Fibroblast of the aortic adventitia (primary cell): ENCODE results near the gene ARHGAP15. TPM values are rescaled to one million over a fixed set of nuclear protein-coding genes. Genes with fewer than 3 reads are reported as not detected.

Experiments
- DNase-seq: peaks from one replicate; pipeline ENCODE4 v3.0.0-alpha.2; 2010; ENCODE audit warnings: low read depth
- H3K4me3 ChIP-seq: 2 replicates; pipeline ENCODE4 v1.5.1; 2011; ENCODE audit warnings: low read depth, mild to moderate bottlenecking, control low read depth, low read length, moderate library complexity
- total RNA-seq: library from RNA; depleted of rRNA; stranded (reverse); fragments of >200 nt; gene quantifications from 2 replicates; pipeline ENCODE4 v1.2.3, GENCODE V29; 2012; ENCODE audit warnings: low replicate concordance
- TF ChIP-seq, protein P1 (sequence below): IDR thresholded peaks from 2 replicates; pipeline ENCODE4 v1.5.1; 2011; ENCODE audit warnings: mild to moderate bottlenecking, low read length, control low read depth, inconsistent platforms; ENCODE audit not compliant: insufficient read depth

Gene ARHGAP15
- total RNA-seq, 1 donor = not detected

DNA sequence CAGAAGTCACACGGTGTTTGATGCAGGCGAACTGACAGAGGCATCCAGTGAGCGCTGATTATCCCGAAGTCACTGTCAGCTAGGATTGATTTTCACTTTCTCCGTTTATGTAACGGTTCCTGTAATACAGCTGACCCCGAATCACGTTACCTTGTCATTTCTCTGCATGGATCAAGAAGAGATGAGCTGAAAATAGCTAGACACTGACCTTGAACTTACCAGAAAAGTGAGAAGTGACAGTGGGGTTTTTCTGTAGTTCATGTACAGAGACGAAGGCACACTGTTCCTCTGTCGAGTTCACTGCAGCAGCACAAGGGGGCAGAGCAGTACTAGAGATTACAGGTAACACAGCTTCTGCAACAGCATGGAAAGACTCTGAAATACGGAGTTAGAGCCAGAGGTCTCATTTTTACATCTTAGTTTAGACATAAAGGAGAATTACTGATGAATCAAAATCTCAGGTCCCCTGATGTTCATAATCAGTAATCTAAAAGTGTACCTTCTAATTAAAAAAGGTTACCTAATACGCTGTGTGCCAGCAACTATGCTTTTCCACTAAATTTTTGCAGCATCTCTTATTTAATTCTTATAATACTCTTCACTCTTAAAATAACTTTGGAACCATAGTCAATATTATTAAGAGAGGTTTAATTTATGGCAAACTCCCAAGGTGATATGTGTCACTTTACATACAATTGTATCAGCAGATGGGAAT lies 33.1 kb downstream of the ARHGAP15 start:
- H3K4me3 ChIP-seq = no peak overlapping the region
- peak; percentile 47 for DNase-seq
- TF ChIP-seq, protein P1, sequence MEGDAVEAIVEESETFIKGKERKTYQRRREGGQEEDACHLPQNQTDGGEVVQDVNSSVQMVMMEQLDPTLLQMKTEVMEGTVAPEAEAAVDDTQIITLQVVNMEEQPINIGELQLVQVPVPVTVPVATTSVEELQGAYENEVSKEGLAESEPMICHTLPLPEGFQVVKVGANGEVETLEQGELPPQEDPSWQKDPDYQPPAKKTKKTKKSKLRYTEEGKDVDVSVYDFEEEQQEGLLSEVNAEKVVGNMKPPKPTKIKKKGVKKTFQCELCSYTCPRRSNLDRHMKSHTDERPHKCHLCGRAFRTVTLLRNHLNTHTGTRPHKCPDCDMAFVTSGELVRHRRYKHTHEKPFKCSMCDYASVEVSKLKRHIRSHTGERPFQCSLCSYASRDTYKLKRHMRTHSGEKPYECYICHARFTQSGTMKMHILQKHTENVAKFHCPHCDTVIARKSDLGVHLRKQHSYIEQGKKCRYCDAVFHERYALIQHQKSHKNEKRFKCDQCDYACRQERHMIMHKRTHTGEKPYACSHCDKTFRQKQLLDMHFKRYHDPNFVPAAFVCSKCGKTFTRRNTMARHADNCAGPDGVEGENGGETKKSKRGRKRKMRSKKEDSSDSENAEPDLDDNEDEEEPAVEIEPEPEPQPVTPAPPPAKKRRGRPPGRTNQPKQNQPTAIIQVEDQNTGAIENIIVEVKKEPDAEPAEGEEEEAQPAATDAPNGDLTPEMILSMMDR = peak; percentile 54

DNA sequence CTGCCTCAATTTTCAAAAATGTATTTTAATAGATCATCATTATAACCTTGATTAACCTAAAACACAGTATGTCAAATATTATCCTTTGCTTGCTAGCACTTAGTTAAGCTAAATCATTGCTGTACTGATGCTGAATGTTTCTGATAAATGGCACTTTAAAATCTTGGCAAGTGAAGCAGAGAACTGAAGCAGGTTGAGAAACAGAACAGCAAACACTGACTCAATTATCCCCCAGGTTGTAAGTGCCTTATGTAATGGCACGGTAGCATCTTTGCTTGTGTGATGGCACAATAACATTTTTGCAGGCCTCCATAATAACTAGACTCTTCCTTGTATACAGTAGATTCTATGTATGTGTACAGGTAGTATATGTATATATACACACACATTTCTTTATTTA lies 33.8 kb downstream of the ARHGAP15 start:
- DNase-seq = no peak
- TF ChIP-seq, protein P1 = no peak
- H3K4me3 ChIP-seq = no peak overlapping the region

DNA sequence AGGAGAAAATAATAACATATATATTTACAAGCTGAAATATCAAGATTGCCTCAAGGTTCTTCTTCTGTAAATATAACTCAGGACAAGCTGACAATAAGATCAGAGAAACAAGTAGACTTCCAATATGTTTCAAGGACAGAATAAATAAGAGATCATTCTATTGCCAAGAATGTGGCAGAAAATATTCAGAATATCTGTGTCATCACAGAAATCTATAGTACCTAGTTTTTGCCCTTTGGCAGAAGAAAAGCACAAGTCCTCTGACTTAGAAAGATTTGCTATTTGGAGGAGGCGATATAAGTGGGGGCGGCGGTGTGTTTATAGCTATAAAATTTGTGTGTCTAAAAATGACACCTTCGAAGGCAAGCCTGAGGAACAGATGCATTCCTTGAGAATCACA lies 34.3 kb downstream of the ARHGAP15 start:
- TF ChIP-seq, protein P1 = no peak
- no peak for DNase-seq
- no peak overlapping the region for H3K4me3 ChIP-seq

DNA sequence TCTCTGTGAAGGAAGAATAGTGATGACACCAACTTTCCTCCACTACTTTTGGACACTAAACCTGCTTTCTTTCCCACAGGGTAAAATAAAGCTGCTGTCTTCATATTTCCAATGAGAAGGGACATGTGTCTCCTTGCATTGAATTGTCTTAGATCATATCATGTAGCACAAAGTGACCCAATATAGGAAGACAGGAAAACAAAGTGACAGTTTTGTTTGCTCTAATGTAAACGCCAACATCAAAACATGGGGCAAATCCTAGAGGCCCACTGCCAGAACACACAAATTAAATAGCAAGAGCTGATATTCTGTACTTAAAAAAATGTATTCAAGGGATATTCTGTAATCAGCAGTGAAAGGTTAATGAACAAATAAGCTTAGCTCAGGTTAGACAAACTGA lies 36.1 kb downstream of the ARHGAP15 start:
- no peak for DNase-seq
- no peak overlapping the region for H3K4me3 ChIP-seq
- TF ChIP-seq, protein P1 = no peak

DNA sequence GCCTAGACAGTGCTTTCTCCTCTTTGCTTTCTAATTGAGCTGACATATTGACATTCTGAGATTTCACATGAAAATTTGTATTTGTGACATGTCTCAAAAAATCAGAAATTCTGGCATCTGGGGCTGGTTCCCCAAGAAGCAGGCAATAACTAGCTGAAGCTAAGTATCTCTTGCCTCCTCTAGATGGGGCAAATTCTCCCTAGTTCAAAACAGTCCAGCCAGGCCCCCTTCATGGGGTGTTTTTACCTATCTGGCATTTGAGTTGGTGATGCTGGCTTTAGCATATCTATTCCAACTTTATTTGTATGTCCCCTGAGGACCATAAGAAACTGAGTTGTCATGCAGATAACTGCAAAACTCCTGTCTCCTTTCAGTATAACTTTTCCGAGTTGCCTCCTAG lies 39.9 kb downstream of the ARHGAP15 start:
- no peak for DNase-seq
- TF ChIP-seq, protein P1 = no peak
- H3K4me3 ChIP-seq = no peak overlapping the region

DNA sequence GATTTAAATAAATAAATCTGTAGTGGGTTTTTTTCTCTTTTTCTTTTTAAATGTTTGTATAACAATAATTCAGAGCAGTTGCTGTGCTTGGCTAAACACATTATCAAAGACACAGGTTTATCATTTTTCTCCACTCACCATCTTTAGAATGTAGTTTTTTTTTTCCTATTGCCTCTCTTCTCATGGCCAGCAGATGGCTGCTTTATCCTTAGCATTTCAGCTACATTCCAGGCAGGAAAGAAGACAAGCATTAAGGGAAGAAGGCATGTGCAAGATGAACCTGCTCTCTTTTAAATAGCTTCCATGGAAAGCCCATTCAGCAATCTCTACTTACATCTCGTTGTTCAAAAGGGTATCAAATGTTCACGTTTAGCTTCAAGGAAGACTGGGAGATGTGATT lies 42.6 kb downstream of the ARHGAP15 start:
- peak; percentile 10 for DNase-seq
- no peak overlapping the region for H3K4me3 ChIP-seq
- TF ChIP-seq, protein P1 = peak; percentile 32

DNA sequence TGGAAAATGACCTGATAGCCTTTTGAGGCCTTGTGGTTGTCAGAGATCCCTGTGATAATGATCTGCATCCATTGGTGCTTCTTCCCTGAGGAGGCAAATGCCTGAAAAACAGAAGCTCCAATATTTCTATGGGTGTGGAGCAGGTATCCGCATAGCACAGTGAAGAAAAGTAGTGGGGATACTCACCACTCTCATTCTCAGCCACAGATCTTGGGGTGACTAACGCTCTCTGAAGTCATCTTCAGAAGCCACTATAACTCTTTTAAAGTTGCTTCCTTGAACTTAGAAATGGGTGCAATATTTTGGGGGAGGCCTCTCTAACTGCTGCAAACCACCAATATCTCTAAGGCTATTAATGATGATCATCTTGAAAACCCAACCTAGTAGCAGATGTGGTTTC lies 46.2 kb downstream of the ARHGAP15 start:
- DNase-seq = no peak
- no peak overlapping the region for H3K4me3 ChIP-seq
- TF ChIP-seq, protein P1 = no peak
